Stimulated activated naive CD8-positive, alpha-beta T cell treated with anti-CD3 and anti-CD28 coated beads, Interleukin-15, Interleukin-2, amounts not matched to agents 100 ng/mL and 50 ng/mL, for 24 hours (primary cell): ENCODE results near the gene AGBL1.

Experiments
- H3K27ac Mint-ChIP-seq: one replicate; pipeline ENCODE4 v1.8.0; 2021; ENCODE audit warnings: mild to moderate bottlenecking, mixed read lengths
- H3K27me3 Mint-ChIP-seq: one replicate; pipeline ENCODE4 v1.8.0; 2021; ENCODE audit warnings: mixed read lengths
- H3K36me3 Mint-ChIP-seq: one replicate; pipeline ENCODE4 v1.8.0; 2021; ENCODE audit warnings: low read depth, mixed read lengths
- H3K4me1 Mint-ChIP-seq: one replicate; pipeline ENCODE4 v1.8.0; 2021; ENCODE audit warnings: low read depth, mixed read lengths
- H3K4me3 Mint-ChIP-seq: one replicate; pipeline ENCODE4 v1.8.0; 2021; ENCODE audit warnings: mild to moderate bottlenecking, mixed read lengths
- H3K9me3 Mint-ChIP-seq: one replicate; pipeline ENCODE4 v1.8.0; 2021; ENCODE audit warnings: mixed read lengths

The AGBL1 gene

GRCh38 chr15:86837294-86838061 is 757.8 kb downstream of the AGBL1 start:
- peaks cover 4% of the 10 kb centered on the region for H3K9me3 Mint-ChIP-seq

GRCh38 chr15:86839502-86839901 is 759.8 kb downstream of the AGBL1 start:
- H3K4me3 Mint-ChIP-seq: no peak overlapping the region
- H3K27me3 Mint-ChIP-seq: no peaks in the 10 kb centered on the region
- no peaks in the 10 kb centered on the region for H3K36me3 Mint-ChIP-seq
- no peaks in the 10 kb centered on the region for H3K9me3 Mint-ChIP-seq
- no peak overlapping the region for H3K27ac Mint-ChIP-seq
- H3K4me1 Mint-ChIP-seq: no peaks in the 10 kb centered on the region

More at GRCh38 chr15:86837294-86838061, 757.8 kb downstream of the AGBL1 start:
- H3K36me3 Mint-ChIP-seq: no peaks in the 10 kb centered on the region
- no peak overlapping the region for H3K27ac Mint-ChIP-seq
- H3K27me3 Mint-ChIP-seq: no peaks in the 10 kb centered on the region
- no peaks in the 10 kb centered on the region for H3K4me1 Mint-ChIP-seq
- H3K4me3 Mint-ChIP-seq: no peak overlapping the region

GRCh38 chr15:86840996-86841395 is 761.3 kb downstream of the AGBL1 start:
- H3K27me3 Mint-ChIP-seq: no peaks in the 10 kb centered on the region

GRCh38 chr15:86842199-86842598 is 762.5 kb downstream of the AGBL1 start:
- Mint-ChIP-seq H3K4me1 (no peaks in the 10 kb centered on the region), H3K36me3 (no peaks in the 10 kb centered on the region), H3K4me3 (no peak overlapping the region), H3K9me3 (no peaks in the 10 kb centered on the region), H3K27ac (no peak overlapping the region), H3K27me3 (no peaks in the 10 kb centered on the region)

More at GRCh38 chr15:86840996-86841395, 761.3 kb downstream of the AGBL1 start:
- Mint-ChIP-seq H3K4me3 (no peak overlapping the region), H3K4me1 (no peaks in the 10 kb centered on the region), H3K9me3 (no peaks in the 10 kb centered on the region), H3K36me3 (no peaks in the 10 kb centered on the region), H3K27ac (no peak overlapping the region)

- Mint-ChIP-seq H3K4me3 (no peak overlapping the region), H3K27ac (no peak overlapping the region), H3K4me1 (no peaks in the 10 kb centered on the region), H3K27me3 (peaks cover 5% of the 10 kb centered on the region), H3K9me3 (no peaks in the 10 kb centered on the region), H3K36me3 (no peaks in the 10 kb centered on the region)
Observed at GRCh38 chr15:86846036-86846435, 766.4 kb downstream of the AGBL1 start.

GRCh38 chr15:86849136-86849535 is 769.5 kb downstream of the AGBL1 start:
- no peaks in the 10 kb centered on the region for H3K36me3 Mint-ChIP-seq
- no peaks in the 10 kb centered on the region for H3K9me3 Mint-ChIP-seq
- H3K27ac Mint-ChIP-seq: no peak overlapping the region
- H3K4me1 Mint-ChIP-seq: no peaks in the 10 kb centered on the region
- no peak overlapping the region for H3K4me3 Mint-ChIP-seq
- peaks cover 5% of the 10 kb centered on the region for H3K27me3 Mint-ChIP-seq

- H3K27ac Mint-ChIP-seq: no peak overlapping the region
- H3K9me3 Mint-ChIP-seq: no peaks in the 10 kb centered on the region
- H3K27me3 Mint-ChIP-seq: peaks cover 5% of the 10 kb centered on the region
- no peaks in the 10 kb centered on the region for H3K36me3 Mint-ChIP-seq
- no peaks in the 10 kb centered on the region for H3K4me1 Mint-ChIP-seq
- H3K4me3 Mint-ChIP-seq: no peak overlapping the region
Observed at GRCh38 chr15:86849558-86850285, 770.1 kb downstream of the AGBL1 start.

GRCh38 chr15:86850939-86851338 is 771.3 kb downstream of the AGBL1 start:
- Mint-ChIP-seq H3K9me3 (no peaks in the 10 kb centered on the region), H3K27me3 (peaks cover 5% of the 10 kb centered on the region), H3K27ac (no peak overlapping the region), H3K36me3 (no peaks in the 10 kb centered on the region), H3K4me1 (no peaks in the 10 kb centered on the region), H3K4me3 (no peak overlapping the region)

GRCh38 chr15:86852741-86853140 is 773.1 kb downstream of the AGBL1 start:
- peaks cover 8% of the 10 kb centered on the region for H3K27me3 Mint-ChIP-seq
- H3K9me3 Mint-ChIP-seq: no peaks in the 10 kb centered on the region
- H3K4me3 Mint-ChIP-seq: no peak overlapping the region
- H3K36me3 Mint-ChIP-seq: no peaks in the 10 kb centered on the region
- no peak overlapping the region for H3K27ac Mint-ChIP-seq
- H3K4me1 Mint-ChIP-seq: no peaks in the 10 kb centered on the region

GRCh38 chr15:86854176-86854575 is 774.5 kb downstream of the AGBL1 start:
- Mint-ChIP-seq H3K9me3 (no peaks in the 10 kb centered on the region), H3K36me3 (no peaks in the 10 kb centered on the region), H3K27ac (no peak overlapping the region), H3K4me3 (no peak overlapping the region), H3K4me1 (no peaks in the 10 kb centered on the region), H3K27me3 (peaks cover 8% of the 10 kb centered on the region)

- no peaks in the 10 kb centered on the region for H3K36me3 Mint-ChIP-seq
- H3K4me1 Mint-ChIP-seq: no peaks in the 10 kb centered on the region
- peaks cover 4% of the 10 kb centered on the region for H3K27me3 Mint-ChIP-seq
- H3K4me3 Mint-ChIP-seq: no peak overlapping the region
- no peaks in the 10 kb centered on the region for H3K9me3 Mint-ChIP-seq
- H3K27ac Mint-ChIP-seq: no peak overlapping the region
Observed at GRCh38 chr15:86855307-86856291, 775.9 kb downstream of the AGBL1 start.

GRCh38 chr15:86857701-86858100 is 778.0 kb downstream of the AGBL1 start:
- peaks cover 4% of the 10 kb centered on the region for H3K27me3 Mint-ChIP-seq
- no peaks in the 10 kb centered on the region for H3K9me3 Mint-ChIP-seq
- no peaks in the 10 kb centered on the region for H3K36me3 Mint-ChIP-seq
- no peak overlapping the region for H3K4me3 Mint-ChIP-seq
- no peak overlapping the region for H3K27ac Mint-ChIP-seq
- no peaks in the 10 kb centered on the region for H3K4me1 Mint-ChIP-seq

- no peaks in the 10 kb centered on the region for H3K27me3 Mint-ChIP-seq
- no peaks in the 10 kb centered on the region for H3K4me1 Mint-ChIP-seq
- H3K36me3 Mint-ChIP-seq: no peaks in the 10 kb centered on the region
- H3K4me3 Mint-ChIP-seq: no peak overlapping the region
- H3K27ac Mint-ChIP-seq: no peak overlapping the region
- no peaks in the 10 kb centered on the region for H3K9me3 Mint-ChIP-seq
Observed at GRCh38 chr15:86863226-86863915, 783.7 kb downstream of the AGBL1 start.

- H3K27me3 Mint-ChIP-seq: no peaks in the 10 kb centered on the region
- H3K27ac Mint-ChIP-seq: no peak overlapping the region
- no peaks in the 10 kb centered on the region for H3K36me3 Mint-ChIP-seq
- H3K4me1 Mint-ChIP-seq: no peaks in the 10 kb centered on the region
- no peak overlapping the region for H3K4me3 Mint-ChIP-seq
- no peaks in the 10 kb centered on the region for H3K9me3 Mint-ChIP-seq
Observed at GRCh38 chr15:86865920-86866319, 786.2 kb downstream of the AGBL1 start.
